GM19438 (cell line): ENCODE results near the gene MDN1.
A peak's percentile ranks its signal among the peaks of the same experiment; 100 is the strongest.

Experiments used
- ATAC-seq: cut with Tn5 transposase; IDR thresholded peaks from one replicate; pipeline ENCODE4 v1.9.1; 2021; ENCODE audit warnings: low read depth; ENCODE audit not compliant: unreplicated experiment

MDN1 gene

DNA sequence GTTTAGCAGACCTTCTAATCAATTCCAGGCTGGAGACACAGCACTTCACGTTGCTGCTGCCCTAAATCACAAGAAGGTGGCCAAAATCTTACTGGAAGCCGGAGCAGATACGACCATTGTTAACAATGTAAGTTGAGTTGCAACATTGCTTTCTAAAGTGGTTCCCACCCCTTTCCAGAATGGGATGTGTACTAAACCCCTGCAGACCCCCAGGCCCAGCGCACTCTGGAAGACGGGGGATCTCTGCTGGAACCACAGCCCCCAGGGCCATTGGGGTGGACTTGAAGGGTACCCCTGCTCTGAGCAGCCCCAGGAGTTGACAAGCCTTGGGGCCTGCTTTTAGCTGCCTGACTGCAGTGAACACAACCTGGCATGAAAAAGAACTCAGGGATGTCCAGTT, 203.1 kb downstream of the MDN1 start:
- ATAC-seq = no peak

DNA sequence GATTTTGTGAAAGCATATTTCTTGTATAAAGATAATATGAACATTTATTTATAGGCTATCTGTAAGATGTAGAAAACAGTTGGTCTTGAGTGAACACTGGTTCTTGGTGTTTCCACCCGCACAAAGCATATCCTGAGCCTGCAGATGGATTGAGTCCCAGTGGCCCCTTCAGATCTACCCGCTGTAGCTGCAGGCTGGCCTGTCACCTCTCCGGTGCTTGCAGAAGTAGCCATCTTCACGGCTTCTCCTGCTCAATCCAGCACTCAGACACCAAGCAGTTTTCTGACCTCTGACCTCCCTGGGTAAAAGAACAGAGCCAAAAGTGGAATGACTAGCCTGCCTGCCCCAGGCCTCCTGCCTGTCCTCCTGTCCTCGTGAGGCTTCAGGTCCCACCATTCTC, 203.7 kb downstream of the MDN1 start:
- ATAC-seq = no peak

GRCh38 chr6:89613790-89614189, 205.8 kb downstream of the MDN1 start:
- ATAC-seq = no peak

DNA sequence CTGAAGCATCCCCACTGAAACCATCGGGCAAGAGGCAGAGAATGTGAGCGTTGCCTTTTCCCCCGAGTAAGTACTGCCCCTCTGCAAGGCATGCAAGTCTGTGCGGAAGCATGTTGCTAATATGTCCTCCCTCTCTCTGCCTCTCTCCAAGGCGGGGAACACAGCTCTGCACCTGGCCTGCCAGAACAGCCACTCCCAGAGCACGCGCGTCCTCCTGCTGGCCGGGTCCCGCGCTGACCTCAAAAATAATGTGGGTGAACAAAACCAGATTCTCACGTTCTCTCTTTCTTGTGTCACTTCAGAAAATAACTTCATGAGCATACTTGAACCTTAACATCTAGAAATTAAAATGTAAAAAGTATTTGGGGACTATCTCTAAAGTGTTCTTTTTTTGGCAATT, 207.5 kb downstream of the MDN1 start:
- no peak for ATAC-seq

- no peak for ATAC-seq
Measured at GRCh38 chr6:89611666-89612065, 207.9 kb downstream of the MDN1 start.

DNA sequence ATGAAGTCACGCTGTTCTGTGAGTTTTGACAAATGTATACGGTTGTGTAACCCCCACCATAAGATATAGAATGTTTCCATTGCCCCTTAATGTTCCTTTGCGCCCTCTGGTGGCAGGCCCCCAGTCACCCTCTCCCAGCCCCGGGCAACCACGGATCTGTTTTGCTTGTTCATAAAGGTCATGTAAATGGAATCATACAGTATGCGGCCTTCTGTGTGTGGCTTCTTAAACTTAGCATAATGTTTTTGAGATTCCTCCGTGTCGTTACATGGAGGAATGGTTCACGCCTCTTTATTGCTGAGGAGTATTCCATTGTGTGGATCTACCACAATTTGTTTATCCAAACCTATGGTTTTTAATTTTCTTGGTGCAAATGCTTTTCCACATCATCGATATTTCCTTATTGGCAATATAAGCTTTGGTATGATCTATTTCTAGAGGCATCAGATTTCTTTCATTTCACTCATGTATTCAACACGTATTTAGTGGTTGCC, 209.4 kb downstream of the MDN1 start:
- ATAC-seq = no peak

DNA sequence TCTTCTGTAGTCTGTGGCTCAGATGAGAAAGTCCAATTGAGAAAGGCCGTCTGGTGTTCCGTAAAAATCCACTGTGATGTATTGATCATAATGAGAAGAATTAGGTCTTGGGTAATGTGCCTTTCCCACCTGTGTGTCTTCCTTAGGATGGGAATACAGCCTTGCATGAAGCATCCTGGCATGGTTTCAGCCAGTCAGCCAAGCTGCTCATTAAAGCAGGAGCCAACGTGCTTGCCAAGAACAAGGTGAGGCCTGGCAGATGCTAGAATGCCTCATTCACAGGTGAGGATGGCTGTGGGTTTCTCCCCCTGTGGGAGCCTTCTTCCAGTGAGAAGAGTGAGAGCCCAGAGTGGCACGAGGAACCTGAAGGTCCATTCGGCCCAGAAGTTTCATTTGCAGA, 213.7 kb downstream of the MDN1 start:
- no peak for ATAC-seq

DNA sequence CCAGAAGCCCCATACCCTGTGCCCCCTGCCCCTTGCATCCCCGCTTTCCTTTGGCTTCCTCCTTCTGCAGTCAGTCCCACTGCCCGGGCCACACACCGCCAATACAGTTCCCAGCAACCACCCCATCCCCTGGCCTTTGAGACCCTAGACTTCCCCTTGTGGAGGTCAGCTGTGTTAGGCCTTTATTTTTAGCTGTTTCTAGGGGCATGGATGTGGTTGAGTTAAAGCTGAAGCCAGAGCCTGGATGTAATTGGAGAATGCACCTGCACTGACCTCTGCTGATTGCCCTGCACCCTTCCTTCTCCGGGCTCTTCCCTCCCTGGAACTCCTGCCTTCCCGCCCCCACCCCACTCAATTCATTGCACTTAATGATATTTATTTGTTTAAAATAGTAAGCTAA, 214.9 kb downstream of the MDN1 start:
- no peak for ATAC-seq

DNA sequence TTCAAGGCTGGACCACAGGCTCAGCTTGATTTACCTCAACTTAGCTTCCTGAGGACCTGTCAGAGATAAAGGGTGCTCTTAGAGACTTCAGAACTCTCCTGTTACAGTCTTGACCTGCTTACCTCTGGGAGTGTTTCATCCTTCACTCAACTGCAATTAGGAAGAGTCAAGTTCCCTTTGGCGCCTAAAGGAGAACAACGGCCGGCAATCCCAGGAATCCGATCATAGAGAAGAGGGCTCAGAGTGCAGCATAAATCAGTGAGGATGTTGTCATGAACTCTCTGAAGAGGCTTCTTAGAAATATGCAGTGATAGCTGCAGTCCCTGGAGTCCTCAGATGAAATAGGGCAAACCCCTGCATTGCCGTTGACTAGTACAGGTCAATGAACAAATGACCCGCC, 217.4 kb downstream of the MDN1 start:
- ATAC-seq = no peak

DNA sequence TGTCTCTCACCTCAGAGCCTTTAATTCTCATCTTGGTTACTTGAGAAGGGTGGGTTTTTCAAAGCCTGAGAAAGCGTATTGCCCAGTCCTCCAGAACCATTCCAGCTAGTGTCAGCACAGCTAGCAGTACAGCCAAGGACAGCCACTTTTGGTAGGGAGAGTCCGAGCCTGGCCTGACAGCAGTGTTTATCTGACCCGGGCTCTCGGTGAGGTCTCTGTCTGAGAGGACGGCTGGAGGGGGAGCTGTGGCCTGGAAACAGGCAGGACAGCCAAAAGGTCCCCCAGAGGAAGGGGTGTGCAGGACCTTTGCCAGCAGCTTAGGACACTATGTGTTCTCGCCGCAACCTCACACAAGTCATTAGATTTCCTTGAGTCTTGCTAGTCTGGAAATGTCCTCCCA, 219.9 kb downstream of the MDN1 start:
- ATAC-seq = no peak

- ATAC-seq = no peak
Measured at GRCh38 chr6:89597988-89598387, 221.6 kb downstream of the MDN1 start.

- ATAC-seq = no peak
Measured at GRCh38 chr6:89597372-89597771, 222.2 kb downstream of the MDN1 start.

DNA sequence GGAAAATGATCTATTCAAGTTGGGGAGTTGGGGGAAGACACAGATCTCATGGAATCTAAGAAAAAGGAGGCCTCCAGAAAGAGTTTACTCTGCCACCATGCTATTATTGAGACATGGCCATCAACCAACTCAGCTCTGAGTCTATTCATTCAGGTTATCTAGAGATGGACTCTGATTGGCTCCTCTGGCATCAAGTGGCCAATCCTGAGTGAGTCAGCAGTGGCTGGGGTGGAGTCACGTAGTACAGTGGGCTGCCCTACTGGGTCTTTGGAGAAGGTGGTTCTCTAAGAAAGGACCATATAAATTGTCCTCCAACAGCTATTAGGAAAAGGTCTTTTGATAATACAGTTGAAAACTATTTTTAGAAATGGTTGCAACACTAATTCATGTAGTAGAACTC, 223.1 kb downstream of the MDN1 start:
- no peak for ATAC-seq

DNA sequence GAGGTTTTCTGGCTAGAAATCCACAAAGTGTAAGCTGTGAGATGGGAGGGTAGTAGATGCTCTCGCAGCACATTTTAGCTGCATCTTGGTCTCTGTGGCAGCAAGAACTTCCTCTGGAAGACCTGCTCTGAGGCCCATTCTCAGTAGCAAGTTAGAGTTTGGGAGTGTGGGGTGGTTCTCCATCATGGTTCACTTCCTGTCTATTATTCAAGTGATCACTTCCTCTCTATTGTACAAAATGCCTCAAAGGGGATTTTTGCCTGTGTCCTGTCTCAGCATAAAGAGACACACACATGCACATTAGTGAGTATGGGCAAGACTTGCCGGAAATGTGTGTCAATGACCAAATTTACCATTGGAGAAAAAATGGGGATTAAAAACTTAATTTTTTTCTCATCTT, 223.5 kb downstream of the MDN1 start:
- ATAC-seq = peak; percentile 85
